Peyer's patch (tissue), 4 donors: ENCODE measurements around the gene ARAP2. TPM values are rescaled to one million over a fixed set of nuclear protein-coding genes. Genes with fewer than 3 reads are reported as not detected.

Experiments
- DNase-seq, 3 donors: peaks; one replicate each; pipeline ENCODE4 v3.0.0-alpha.2; 2017 to 2019
- H3K27ac ChIP-seq, 4 donors: fragments of 200-600 bp; sonication (generic); one replicate each; pipeline ENCODE4 v1.5.1; 2016 to 2019
- H3K27me3 ChIP-seq, 2 donors: fragments of 200-600 bp; sonication (generic); one replicate each; pipeline ENCODE4 v1.5.1; 2019
- H3K36me3 ChIP-seq, 3 donors: fragments of 200-600 bp; sonication (generic); one replicate each; pipeline ENCODE4 v1.5.1; 2016 to 2019
- H3K4me1 ChIP-seq, 4 donors: fragments of 200-600 bp; sonication (generic); one replicate each; pipeline ENCODE4 v1.5.1; 2016 to 2019
- H3K4me3 ChIP-seq, 4 donors: fragments of 200-600 bp; sonication (generic); 1 replicate in 3 of 4; 2 replicates in 1 of 4; pipeline ENCODE4 v1.5.1; 2016 to 2019; ENCODE audit warnings: mild to moderate bottlenecking in 1 of 4
- H3K9me3 ChIP-seq, 4 donors: fragments of 200-600 bp; sonication (generic); one replicate each; pipeline ENCODE4 v1.5.1; 2016 to 2019; ENCODE audit warnings: mild to moderate bottlenecking in 1 of 4
- POLR2A ChIP-seq, 2 donors: fragments of 450-650 bp; IDR thresholded peaks; one replicate each; pipeline ENCODE4 v1.5.1; 2017; ENCODE audit warnings: antibody characterized with exemption in 2 of 2, mild to moderate bottlenecking in 2 of 2, moderate library complexity in 2 of 2
- total RNA-seq, 4 donors: library from RNA; depleted of rRNA; stranded (reverse); fragments of >200 nt; gene quantifications; one replicate each; pipeline ENCODE4 v1.1.0, GENCODE V29; 2016
- TF ChIP-seq, protein P1 (sequence below), 6 experiments: fragments of 450-650 bp in 4 of 6; fragments of 200-600 bp in 2 of 6; sonication (generic) in 1 of 6; IDR thresholded peaks; one replicate each; pipeline ENCODE4 v1.5.1; 2017 to 2019; ENCODE audit warnings: antibody characterized with exemption in 6 of 6, mild to moderate bottlenecking in 3 of 6, moderate library complexity in 1 of 6

ARAP2 gene
- total RNA-seq, 4 donors from 2014 or later = 66.8 to 115 (median 81.9) TPM

DNA sequence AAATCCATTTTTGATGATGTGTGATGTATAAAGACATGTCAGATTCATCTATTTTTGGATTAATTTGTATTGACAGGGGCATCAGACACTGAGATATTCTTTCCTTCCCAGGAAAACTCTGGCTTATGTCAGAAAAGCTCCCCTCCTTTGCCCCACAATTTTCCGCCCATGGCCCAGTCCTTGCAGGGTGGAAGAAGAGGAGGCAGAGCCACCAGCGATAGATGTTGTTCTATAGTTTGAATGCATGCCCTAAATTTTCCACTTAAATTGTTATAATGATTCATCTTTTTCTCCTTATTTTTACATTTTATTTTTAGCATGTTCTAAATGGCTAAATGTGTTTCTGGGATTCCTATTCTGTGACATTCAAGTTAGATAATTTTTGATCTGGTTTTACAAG, 149.3 kb downstream of the ARAP2 start:
- Histone ChIP-seq H3K27ac (no peak overlapping the region), H3K9me3 (no peaks in the 10 kb centered on the region), H3K27me3 (no peaks in the 10 kb centered on the region), H3K4me3 (no peak overlapping the region), H3K4me1 (no peaks in the 10 kb centered on the region), H3K36me3 (peaks cover 0 to 12% (median 0%) of the 10 kb centered on the region in 3 donors)
- no peak for DNase-seq
- TF ChIP-seq, protein P1, sequence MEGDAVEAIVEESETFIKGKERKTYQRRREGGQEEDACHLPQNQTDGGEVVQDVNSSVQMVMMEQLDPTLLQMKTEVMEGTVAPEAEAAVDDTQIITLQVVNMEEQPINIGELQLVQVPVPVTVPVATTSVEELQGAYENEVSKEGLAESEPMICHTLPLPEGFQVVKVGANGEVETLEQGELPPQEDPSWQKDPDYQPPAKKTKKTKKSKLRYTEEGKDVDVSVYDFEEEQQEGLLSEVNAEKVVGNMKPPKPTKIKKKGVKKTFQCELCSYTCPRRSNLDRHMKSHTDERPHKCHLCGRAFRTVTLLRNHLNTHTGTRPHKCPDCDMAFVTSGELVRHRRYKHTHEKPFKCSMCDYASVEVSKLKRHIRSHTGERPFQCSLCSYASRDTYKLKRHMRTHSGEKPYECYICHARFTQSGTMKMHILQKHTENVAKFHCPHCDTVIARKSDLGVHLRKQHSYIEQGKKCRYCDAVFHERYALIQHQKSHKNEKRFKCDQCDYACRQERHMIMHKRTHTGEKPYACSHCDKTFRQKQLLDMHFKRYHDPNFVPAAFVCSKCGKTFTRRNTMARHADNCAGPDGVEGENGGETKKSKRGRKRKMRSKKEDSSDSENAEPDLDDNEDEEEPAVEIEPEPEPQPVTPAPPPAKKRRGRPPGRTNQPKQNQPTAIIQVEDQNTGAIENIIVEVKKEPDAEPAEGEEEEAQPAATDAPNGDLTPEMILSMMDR (IDR thresholded peaks at IDR 0.05) = no peak
- no peak for TF ChIP-seq POLR2A (IDR thresholded peaks at IDR 0.05)

DNA sequence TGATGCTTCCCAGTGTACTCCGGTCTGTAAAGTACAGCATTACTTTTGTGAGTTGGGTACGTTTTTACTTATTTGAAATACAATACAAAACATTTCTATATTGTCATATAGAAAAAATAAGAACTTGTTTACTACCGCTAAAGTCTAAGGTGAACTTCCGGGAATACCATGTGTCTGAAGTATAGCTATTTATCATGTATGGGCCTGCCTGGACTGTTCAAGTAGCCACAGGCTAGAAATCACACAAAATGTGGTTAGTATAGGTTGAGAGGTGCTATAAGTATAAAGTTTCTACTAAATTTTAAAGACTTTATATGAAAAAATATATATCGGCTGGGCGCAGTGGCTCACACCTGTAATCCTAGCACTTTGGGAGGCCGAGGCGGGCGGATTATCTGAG, 152.3 kb downstream of the ARAP2 start:
- peaks cover 0 to 5% (median 0%) of the 10 kb centered on the region in 3 donors for H3K36me3 ChIP-seq
- TF ChIP-seq POLR2A (IDR thresholded peaks at IDR 0.05) = no peak
- TF ChIP-seq, protein P1 (IDR thresholded peaks at IDR 0.05) = no peak
- H3K27ac ChIP-seq = no peak overlapping the region
- H3K4me1 ChIP-seq = no peaks in the 10 kb centered on the region
- DNase-seq = no peak
- H3K27me3 ChIP-seq = no peaks in the 10 kb centered on the region
- H3K4me3 ChIP-seq = no peak overlapping the region
- no peaks in the 10 kb centered on the region for H3K9me3 ChIP-seq

DNA sequence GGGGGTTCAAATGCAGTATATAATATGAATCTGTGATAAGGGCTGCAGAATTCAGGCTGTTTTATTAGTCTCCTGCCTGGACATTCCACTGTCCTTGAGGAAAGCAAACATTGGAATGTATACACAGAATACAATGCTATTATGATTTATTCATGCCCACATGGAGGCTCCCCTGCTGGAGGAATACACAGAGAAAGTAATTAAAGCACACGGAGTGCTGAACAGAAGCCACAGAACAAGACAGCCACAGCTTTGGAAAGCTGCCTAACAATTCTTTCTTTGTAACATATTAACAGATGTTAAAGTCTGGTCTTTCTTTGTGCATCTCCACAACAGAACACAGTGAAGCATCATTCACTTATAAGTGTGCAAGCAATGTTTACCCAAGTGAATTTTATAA, 155.8 kb downstream of the ARAP2 start:
- Histone ChIP-seq H3K27me3 (no peaks in the 10 kb centered on the region), H3K4me3 (no peak overlapping the region), H3K36me3 (peaks cover 0 to 5% (median 0%) of the 10 kb centered on the region in 3 donors), H3K4me1 (no peaks in the 10 kb centered on the region), H3K9me3 (no peaks in the 10 kb centered on the region), H3K27ac (no peak overlapping the region)
- DNase-seq = no peak
- TF ChIP-seq POLR2A (IDR thresholded peaks at IDR 0.05) = no peak
- TF ChIP-seq, protein P1 (IDR thresholded peaks at IDR 0.05) = peak in 1 of 6 experiments; percentile 3

DNA sequence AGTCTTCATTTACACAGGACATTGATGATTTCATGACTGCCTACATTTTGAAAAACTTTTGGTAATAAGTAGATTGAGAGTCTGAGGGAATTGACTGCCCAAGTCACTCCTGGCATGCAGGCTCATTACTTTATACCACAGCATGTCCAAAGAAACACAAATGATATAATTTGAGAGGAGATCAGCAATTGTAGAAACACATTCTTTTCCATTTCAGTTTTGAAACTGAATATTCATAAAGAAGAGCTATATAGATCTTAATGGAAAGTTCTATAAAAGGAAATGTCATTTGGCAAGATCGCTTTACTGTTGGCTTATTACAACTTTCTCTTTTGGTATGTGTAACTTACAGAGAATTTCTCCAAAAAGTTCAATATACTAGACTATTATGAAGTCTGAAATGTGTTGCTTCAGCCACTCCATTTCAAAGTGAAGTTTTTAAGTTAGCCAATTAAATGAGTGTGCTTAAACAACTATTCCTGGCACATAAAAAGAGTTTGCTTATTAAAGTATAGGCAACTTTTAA, 158.0 kb downstream of the ARAP2 start:
- H3K9me3 ChIP-seq = no peaks in the 10 kb centered on the region
- TF ChIP-seq POLR2A (IDR thresholded peaks at IDR 0.05) = no peak
- TF ChIP-seq, protein P1 (IDR thresholded peaks at IDR 0.05) = no peak
- H3K4me1 ChIP-seq = no peaks in the 10 kb centered on the region
- H3K27ac ChIP-seq = no peak overlapping the region
- H3K27me3 ChIP-seq = no peaks in the 10 kb centered on the region
- no peak for DNase-seq
- H3K36me3 ChIP-seq = peaks cover 0 to 17% (median 0%) of the 10 kb centered on the region in 3 donors
- H3K4me3 ChIP-seq = no peak overlapping the region

DNA sequence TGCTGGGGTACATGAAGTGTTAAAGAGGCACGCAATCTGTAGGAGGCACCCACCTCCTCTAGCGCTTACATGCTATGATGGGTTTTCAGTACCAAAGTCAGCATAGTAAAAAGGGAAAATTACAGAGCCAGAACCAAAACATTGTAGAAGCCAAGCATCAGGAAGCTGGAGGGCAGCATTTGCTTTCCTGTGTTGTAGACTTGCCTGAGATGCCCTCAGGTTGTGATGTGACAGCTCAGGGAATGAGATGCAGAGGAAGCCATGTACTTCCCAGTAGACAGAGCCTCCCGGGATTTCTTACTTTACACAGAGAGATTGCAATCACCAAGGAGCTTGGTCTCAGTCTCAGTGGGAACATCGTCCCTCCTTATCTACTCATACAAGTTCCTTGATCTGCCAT, 161.5 kb downstream of the ARAP2 start:
- TF ChIP-seq, protein P1 (IDR thresholded peaks at IDR 0.05) = no peak
- TF ChIP-seq POLR2A (IDR thresholded peaks at IDR 0.05) = no peak

DNA sequence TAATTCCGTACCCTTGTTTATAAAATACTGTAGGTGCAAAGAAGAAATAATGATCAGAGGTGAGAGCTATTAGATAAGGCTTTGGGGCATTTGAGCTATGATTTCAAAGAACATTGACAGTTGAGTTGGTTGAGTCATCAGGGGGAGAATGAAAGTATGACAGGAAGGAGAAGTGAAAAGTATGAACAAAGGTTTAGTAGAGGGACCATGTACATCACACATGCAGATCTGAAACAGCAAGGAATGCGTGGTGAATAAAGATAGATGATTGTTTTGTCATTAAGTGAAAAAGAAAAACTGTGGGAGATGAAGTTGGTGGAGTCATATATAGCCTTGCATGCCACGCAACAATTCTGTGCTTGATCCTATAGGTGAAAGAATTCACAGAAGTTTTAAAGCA, 163.1 kb downstream of the ARAP2 start:
- Histone ChIP-seq H3K4me3 (no peak overlapping the region), H3K36me3 (peaks cover 0 to 26% (median 0%) of the 10 kb centered on the region in 3 donors), H3K27ac (no peak overlapping the region), H3K27me3 (no peaks in the 10 kb centered on the region), H3K9me3 (no peaks in the 10 kb centered on the region), H3K4me1 (no peaks in the 10 kb centered on the region)
- DNase-seq = no peak
- TF ChIP-seq, protein P1 (IDR thresholded peaks at IDR 0.05) = no peak
- TF ChIP-seq POLR2A (IDR thresholded peaks at IDR 0.05) = no peak

More for the DNA sequence above, 161.5 kb downstream of the ARAP2 start:
- H3K27ac ChIP-seq = no peak overlapping the region
- H3K4me3 ChIP-seq = no peak overlapping the region
- no peaks in the 10 kb centered on the region for H3K27me3 ChIP-seq
- no peak for DNase-seq
- H3K36me3 ChIP-seq = peaks cover 0 to 22% (median 0%) of the 10 kb centered on the region in 3 donors
- no peaks in the 10 kb centered on the region for H3K9me3 ChIP-seq
- no peaks in the 10 kb centered on the region for H3K4me1 ChIP-seq
